ENCODE measurements around the gene RPS6KB2.

Gene RPS6KB2

DNA sequence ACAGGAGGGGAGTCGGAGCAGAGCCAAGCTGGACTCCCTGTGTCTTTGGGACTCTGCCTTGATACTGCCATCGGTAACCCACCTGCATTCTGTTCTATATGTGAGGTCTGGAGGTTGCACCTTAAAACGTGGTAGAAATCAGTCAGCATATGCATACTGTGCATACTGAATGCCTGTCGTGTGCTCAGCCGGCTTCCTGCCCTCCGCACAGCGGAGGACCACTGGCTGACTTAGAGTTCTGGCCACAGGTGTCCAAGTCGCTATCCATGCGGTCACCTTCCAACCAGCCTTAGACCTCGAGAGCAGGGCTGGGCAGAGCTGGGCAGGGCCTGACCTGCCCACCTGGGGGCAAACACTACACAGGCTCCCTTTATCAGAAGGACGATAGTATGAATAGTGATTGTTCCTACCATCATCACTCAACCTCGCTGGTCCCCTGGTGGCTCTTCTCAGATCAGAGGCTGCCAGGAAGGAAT lies 20.6 kb upstream of the RPS6KB2 start:
- TF ChIP-seq, protein P1, sequence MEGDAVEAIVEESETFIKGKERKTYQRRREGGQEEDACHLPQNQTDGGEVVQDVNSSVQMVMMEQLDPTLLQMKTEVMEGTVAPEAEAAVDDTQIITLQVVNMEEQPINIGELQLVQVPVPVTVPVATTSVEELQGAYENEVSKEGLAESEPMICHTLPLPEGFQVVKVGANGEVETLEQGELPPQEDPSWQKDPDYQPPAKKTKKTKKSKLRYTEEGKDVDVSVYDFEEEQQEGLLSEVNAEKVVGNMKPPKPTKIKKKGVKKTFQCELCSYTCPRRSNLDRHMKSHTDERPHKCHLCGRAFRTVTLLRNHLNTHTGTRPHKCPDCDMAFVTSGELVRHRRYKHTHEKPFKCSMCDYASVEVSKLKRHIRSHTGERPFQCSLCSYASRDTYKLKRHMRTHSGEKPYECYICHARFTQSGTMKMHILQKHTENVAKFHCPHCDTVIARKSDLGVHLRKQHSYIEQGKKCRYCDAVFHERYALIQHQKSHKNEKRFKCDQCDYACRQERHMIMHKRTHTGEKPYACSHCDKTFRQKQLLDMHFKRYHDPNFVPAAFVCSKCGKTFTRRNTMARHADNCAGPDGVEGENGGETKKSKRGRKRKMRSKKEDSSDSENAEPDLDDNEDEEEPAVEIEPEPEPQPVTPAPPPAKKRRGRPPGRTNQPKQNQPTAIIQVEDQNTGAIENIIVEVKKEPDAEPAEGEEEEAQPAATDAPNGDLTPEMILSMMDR (IDR thresholded peaks at IDR 0.05; ENCODE audit: low read depth, low read length): no peak
- TF ChIP-seq POLR2A (IDR thresholded peaks at IDR 0.05; ENCODE audit: extremely low read depth, insufficient read length) (no peak), MYC (IDR thresholded peaks at IDR 0.05; ENCODE audit: low read depth, low read length) (no peak), MAX (IDR thresholded peaks at IDR 0.05; ENCODE audit: low read depth, low read length) (no peak)
- no peak overlapping the region for H3K4me3 ChIP-seq (ENCODE audit: low read depth, low read length)
- DNase-seq (ENCODE audit: low read depth): no peak

DNA sequence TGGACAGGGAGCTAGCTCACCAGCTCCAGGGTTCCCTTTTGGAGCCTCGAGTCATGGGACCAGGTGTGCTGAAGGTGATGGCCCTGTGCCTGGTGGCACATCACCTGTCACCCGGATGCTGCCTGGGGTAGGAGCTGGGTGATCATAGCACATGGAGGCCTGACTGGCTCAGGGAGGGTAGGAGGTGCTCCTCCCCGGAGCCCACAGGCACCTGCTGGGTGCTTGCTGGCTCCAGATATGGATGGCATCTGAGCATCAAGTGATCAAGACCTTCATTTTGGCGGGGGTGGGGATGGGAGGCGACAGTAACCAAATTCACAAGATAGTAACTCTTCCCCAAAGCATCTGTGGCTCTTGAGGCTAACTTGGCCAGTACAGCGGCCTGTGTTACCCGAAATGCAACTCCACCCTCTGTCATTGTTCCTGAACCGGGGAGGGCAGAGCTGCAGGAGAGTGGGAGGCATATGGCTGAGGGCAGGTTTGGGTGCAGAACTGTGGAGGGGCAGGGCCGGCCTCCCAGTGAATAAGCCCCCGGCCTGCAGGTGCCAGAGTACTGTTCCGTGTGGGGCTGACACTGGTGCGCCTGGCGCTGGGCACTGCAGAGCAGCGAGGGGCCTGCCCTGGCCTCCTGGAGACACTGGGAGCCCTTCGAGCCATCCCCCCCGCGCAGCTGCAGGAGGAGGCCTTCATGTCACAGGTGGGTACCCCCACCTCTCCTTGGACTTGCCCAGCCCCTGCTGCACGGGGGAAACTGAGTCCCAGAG lies 19.7 kb upstream of the RPS6KB2 start:
- TF ChIP-seq MAX (IDR thresholded peaks at IDR 0.05; ENCODE audit: low read depth, low read length) (no peak), POLR2A (IDR thresholded peaks at IDR 0.05; ENCODE audit: extremely low read depth, insufficient read length) (no peak), MYC (IDR thresholded peaks at IDR 0.05; ENCODE audit: low read depth, low read length) (no peak)
- TF ChIP-seq, protein P1 (IDR thresholded peaks at IDR 0.05; ENCODE audit: low read depth, low read length): no peak
- H3K4me3 ChIP-seq (ENCODE audit: low read depth, low read length): peak overlapping the region; percentile 63
- DNase-seq (ENCODE audit: low read depth): peak; percentile 62

- peak; percentile 92 for DNase-seq (ENCODE audit: low read depth)
- TF ChIP-seq MAX (IDR thresholded peaks at IDR 0.05; ENCODE audit: low read depth, low read length) (peak; percentile 68), POLR2A (IDR thresholded peaks at IDR 0.05; ENCODE audit: extremely low read depth, insufficient read length) (peak; percentile 69), MYC (IDR thresholded peaks at IDR 0.05; ENCODE audit: low read depth, low read length) (peak; percentile 71)
- TF ChIP-seq, protein P1 (IDR thresholded peaks at IDR 0.05; ENCODE audit: low read depth, low read length): no peak
Measured at GRCh38 chr11:67409261-67409666, 19.0 kb upstream of the RPS6KB2 start.

DNA sequence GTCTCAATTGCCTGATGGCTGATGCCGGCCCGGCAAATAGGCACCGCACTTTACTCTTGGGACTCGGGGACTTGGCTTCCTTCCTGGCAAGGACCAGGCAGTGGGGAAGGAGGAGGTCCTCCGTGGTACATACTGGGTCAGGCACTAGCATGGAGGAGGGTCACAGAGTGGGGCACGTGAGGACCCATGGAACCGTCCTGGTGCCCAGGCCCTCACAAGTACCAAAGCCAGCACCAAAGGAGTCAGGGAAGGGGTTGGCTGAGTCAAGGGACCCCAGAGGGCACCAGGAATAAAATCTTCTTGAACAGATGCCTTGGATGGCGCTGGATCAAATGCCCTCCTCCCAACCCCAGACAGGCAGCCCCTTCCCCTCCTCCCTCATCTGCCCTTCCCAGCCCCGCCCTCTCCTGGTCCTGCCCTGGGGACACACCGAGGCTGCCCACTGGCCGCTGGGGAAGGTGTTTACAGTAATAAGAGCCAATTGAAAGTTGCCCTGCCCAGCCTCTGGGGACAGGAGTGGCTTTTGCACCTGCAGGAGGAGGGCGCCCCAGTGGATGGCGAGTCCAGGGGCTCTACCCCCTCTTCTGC lies 18.4 kb upstream of the RPS6KB2 start:
- peak; percentile 74 for DNase-seq (ENCODE audit: low read depth)
- TF ChIP-seq MYC (IDR thresholded peaks at IDR 0.05; ENCODE audit: low read depth, low read length) (peak; percentile 54), POLR2A (IDR thresholded peaks at IDR 0.05; ENCODE audit: extremely low read depth, insufficient read length) (no peak)
- peak overlapping the region; percentile 63 for H3K4me3 ChIP-seq (ENCODE audit: low read depth, low read length)

More at GRCh38 chr11:67409261-67409666, 19.0 kb upstream of the RPS6KB2 start:
- peak overlapping the region; percentile 63 for H3K4me3 ChIP-seq (ENCODE audit: low read depth, low read length)

- DNase-seq (ENCODE audit: low read depth): no peak
- TF ChIP-seq POLR2A (IDR thresholded peaks at IDR 0.05; ENCODE audit: extremely low read depth, insufficient read length) (peak; percentile 11), MAX (IDR thresholded peaks at IDR 0.05; ENCODE audit: low read depth, low read length) (no peak)
- no peak overlapping the region for H3K4me3 ChIP-seq (ENCODE audit: low read depth, low read length)
Measured at GRCh38 chr11:67410369-67410831, 17.9 kb upstream of the RPS6KB2 start.

- TF ChIP-seq, protein P1 (IDR thresholded peaks at IDR 0.05; ENCODE audit: low read depth, low read length): peak; percentile 29
- no peak for TF ChIP-seq POLR2A (IDR thresholded peaks at IDR 0.05; ENCODE audit: extremely low read depth, insufficient read length)
- no peak for DNase-seq (ENCODE audit: low read depth)
- no peak overlapping the region for H3K4me3 ChIP-seq (ENCODE audit: low read depth, low read length)
Measured at GRCh38 chr11:67410984-67411784, 17.1 kb upstream of the RPS6KB2 start.

Data from NB4 (cell line).